WTC11 (cell line): ENCODE results near the gene TBCCD1.

Experiments used
- CREM ChIP-seq: sonication (generic); formaldehyde crosslinking; IDR thresholded peaks from 2 replicates; pipeline ENCODE4 v1.8.1; 2022; ENCODE audit warnings: mild to moderate bottlenecking, missing genetic modification reagents, moderate library complexity
- ETV6 ChIP-seq: sonication (generic); formaldehyde crosslinking; IDR thresholded peaks from 2 replicates; pipeline ENCODE4 v1.8.1; 2022; ENCODE audit warnings: mild to moderate bottlenecking, missing genetic modification reagents
- GABPB1 ChIP-seq: sonication (generic); formaldehyde crosslinking; IDR thresholded peaks from 2 replicates; pipeline ENCODE4 v1.8.1; 2023; ENCODE audit warnings: mild to moderate bottlenecking, missing genetic modification reagents
- JUN ChIP-seq: sonication (generic); formaldehyde crosslinking; IDR thresholded peaks from 2 replicates; pipeline ENCODE4 v1.8.0; 2023; ENCODE audit warnings: mild to moderate bottlenecking, missing genetic modification reagents
- ZBTB21 ChIP-seq: sonication (generic); formaldehyde crosslinking; IDR thresholded peaks from 2 replicates; pipeline ENCODE4 v1.8.1; 2023; ENCODE audit warnings: mild to moderate bottlenecking, missing genetic modification reagents, borderline replicate concordance
- ZNF138 ChIP-seq: sonication (generic); formaldehyde crosslinking; conservative IDR thresholded peaks from 2 replicates; pipeline ENCODE4 v1.8.1; 2022; ENCODE audit warnings: mild to moderate bottlenecking, moderate library complexity, missing genetic modification reagents
- TF ChIP-seq, protein P1 (sequence below): fragments of 200-600 bp; IDR thresholded peaks from 2 replicates; pipeline ENCODE4 v1.8.0; 2022; ENCODE audit warnings: antibody characterized with exemption
- TF ChIP-seq, protein P2 (sequence below): fragments of 250-450 bp; sonication (Bioruptor Pico); IDR thresholded peaks from 2 replicates; pipeline ENCODE4 v2.1.2; 2022; ENCODE audit warnings: mild to moderate bottlenecking, moderate library complexity
- TF ChIP-seq, protein P3 (sequence below): fragments of 250-450 bp; sonication (Bioruptor Pico); IDR thresholded peaks from 2 replicates; pipeline ENCODE4 v1.9.0; 2021; ENCODE audit warnings: mild to moderate bottlenecking
- TF ChIP-seq, protein P4 (sequence below): sonication (generic); formaldehyde crosslinking; IDR thresholded peaks from 2 replicates; pipeline ENCODE4 v1.8.1; 2022; ENCODE audit warnings: missing genetic modification reagents, borderline replicate concordance
- TF ChIP-seq, protein P5 (sequence below): sonication (generic); formaldehyde crosslinking; IDR thresholded peaks from 2 replicates; pipeline ENCODE4 v1.8.1; 2023; ENCODE audit warnings: mild to moderate bottlenecking, missing genetic modification reagents, borderline replicate concordance
- TF ChIP-seq, protein P6 (sequence below): sonication (generic); formaldehyde crosslinking; IDR thresholded peaks from 2 replicates; pipeline ENCODE4 v1.8.1; 2023; ENCODE audit warnings: mild to moderate bottlenecking, missing genetic modification reagents
- TF ChIP-seq, protein P7 (sequence below): sonication (generic); formaldehyde crosslinking; IDR thresholded peaks from 2 replicates; pipeline ENCODE4 v1.8.1; 2022; ENCODE audit warnings: low read depth, mild to moderate bottlenecking, moderate library complexity, missing genetic modification reagents, borderline replicate concordance
- TF ChIP-seq, protein P8 (sequence below): sonication (generic); formaldehyde crosslinking; IDR thresholded peaks from 2 replicates; pipeline ENCODE4 v1.8.0; 2022; ENCODE audit warnings: mild to moderate bottlenecking, missing genetic modification reagents

DNA sequence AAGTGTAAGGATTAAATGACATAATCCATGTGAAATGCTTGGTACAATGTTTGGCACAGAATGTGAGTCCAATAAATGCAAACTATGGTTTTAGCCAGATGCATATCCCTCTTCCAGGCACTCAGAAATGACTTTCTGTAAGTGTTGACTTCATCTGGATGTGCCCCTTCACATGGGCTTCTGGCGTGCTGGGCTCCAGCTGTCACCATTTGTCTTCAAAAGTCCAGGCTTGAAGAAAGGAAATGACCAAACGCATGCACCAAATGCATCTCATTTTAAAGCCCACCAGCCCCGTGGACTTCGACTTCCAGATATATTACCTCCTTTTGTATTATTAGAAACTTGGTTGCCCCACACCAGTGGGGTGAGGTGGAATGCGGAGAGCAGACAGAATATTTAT is 46.7 kb downstream of the TBCCD1 start:
- TF ChIP-seq, protein P1, sequence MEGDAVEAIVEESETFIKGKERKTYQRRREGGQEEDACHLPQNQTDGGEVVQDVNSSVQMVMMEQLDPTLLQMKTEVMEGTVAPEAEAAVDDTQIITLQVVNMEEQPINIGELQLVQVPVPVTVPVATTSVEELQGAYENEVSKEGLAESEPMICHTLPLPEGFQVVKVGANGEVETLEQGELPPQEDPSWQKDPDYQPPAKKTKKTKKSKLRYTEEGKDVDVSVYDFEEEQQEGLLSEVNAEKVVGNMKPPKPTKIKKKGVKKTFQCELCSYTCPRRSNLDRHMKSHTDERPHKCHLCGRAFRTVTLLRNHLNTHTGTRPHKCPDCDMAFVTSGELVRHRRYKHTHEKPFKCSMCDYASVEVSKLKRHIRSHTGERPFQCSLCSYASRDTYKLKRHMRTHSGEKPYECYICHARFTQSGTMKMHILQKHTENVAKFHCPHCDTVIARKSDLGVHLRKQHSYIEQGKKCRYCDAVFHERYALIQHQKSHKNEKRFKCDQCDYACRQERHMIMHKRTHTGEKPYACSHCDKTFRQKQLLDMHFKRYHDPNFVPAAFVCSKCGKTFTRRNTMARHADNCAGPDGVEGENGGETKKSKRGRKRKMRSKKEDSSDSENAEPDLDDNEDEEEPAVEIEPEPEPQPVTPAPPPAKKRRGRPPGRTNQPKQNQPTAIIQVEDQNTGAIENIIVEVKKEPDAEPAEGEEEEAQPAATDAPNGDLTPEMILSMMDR = no peak
- TF ChIP-seq, protein P2, sequence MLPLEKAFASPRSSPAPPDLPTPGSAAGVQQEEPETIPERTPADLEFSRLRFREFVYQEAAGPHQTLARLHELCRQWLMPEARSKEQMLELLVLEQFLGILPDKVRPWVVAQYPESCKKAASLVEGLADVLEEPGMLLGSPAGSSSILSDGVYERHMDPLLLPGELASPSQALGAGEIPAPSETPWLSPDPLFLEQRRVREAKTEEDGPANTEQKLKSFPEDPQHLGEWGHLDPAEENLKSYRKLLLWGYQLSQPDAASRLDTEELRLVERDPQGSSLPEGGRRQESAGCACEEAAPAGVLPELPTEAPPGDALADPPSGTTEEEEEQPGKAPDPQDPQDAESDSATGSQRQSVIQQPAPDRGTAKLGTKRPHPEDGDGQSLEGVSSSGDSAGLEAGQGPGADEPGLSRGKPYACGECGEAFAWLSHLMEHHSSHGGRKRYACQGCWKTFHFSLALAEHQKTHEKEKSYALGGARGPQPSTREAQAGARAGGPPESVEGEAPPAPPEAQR (CRISPR knock-in tag) = no peak
- TF ChIP-seq, protein P3, sequence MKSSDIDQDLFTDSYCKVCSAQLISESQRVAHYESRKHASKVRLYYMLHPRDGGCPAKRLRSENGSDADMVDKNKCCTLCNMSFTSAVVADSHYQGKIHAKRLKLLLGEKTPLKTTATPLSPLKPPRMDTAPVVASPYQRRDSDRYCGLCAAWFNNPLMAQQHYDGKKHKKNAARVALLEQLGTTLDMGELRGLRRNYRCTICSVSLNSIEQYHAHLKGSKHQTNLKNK (CRISPR knock-in tag) = no peak
- TF ChIP-seq, protein P4, sequence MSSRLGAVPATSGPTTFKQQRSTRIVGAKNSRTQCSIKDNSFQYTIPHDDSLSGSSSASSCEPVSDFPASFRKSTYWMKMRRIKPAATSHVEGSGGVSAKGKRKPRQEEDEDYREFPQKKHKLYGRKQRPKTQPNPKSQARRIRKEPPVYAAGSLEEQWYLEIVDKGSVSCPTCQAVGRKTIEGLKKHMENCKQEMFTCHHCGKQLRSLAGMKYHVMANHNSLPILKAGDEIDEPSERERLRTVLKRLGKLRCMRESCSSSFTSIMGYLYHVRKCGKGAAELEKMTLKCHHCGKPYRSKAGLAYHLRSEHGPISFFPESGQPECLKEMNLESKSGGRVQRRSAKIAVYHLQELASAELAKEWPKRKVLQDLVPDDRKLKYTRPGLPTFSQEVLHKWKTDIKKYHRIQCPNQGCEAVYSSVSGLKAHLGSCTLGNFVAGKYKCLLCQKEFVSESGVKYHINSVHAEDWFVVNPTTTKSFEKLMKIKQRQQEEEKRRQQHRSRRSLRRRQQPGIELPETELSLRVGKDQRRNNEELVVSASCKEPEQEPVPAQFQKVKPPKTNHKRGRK (CRISPR knock-in tag) = no peak
- TF ChIP-seq, protein P5, sequence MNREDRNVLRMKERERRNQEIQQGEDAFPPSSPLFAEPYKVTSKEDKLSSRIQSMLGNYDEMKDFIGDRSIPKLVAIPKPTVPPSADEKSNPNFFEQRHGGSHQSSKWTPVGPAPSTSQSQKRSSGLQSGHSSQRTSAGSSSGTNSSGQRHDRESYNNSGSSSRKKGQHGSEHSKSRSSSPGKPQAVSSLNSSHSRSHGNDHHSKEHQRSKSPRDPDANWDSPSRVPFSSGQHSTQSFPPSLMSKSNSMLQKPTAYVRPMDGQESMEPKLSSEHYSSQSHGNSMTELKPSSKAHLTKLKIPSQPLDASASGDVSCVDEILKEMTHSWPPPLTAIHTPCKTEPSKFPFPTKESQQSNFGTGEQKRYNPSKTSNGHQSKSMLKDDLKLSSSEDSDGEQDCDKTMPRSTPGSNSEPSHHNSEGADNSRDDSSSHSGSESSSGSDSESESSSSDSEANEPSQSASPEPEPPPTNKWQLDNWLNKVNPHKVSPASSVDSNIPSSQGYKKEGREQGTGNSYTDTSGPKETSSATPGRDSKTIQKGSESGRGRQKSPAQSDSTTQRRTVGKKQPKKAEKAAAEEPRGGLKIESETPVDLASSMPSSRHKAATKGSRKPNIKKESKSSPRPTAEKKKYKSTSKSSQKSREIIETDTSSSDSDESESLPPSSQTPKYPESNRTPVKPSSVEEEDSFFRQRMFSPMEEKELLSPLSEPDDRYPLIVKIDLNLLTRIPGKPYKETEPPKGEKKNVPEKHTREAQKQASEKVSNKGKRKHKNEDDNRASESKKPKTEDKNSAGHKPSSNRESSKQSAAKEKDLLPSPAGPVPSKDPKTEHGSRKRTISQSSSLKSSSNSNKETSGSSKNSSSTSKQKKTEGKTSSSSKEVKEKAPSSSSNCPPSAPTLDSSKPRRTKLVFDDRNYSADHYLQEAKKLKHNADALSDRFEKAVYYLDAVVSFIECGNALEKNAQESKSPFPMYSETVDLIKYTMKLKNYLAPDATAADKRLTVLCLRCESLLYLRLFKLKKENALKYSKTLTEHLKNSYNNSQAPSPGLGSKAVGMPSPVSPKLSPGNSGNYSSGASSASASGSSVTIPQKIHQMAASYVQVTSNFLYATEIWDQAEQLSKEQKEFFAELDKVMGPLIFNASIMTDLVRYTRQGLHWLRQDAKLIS = no peak
- TF ChIP-seq, protein P6, sequence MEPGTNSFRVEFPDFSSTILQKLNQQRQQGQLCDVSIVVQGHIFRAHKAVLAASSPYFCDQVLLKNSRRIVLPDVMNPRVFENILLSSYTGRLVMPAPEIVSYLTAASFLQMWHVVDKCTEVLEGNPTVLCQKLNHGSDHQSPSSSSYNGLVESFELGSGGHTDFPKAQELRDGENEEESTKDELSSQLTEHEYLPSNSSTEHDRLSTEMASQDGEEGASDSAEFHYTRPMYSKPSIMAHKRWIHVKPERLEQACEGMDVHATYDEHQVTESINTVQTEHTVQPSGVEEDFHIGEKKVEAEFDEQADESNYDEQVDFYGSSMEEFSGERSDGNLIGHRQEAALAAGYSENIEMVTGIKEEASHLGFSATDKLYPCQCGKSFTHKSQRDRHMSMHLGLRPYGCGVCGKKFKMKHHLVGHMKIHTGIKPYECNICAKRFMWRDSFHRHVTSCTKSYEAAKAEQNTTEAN (CRISPR knock-in tag) = no peak
- TF ChIP-seq ZNF138 (CRISPR knock-in tag) = no peak
- TF ChIP-seq, protein P7, sequence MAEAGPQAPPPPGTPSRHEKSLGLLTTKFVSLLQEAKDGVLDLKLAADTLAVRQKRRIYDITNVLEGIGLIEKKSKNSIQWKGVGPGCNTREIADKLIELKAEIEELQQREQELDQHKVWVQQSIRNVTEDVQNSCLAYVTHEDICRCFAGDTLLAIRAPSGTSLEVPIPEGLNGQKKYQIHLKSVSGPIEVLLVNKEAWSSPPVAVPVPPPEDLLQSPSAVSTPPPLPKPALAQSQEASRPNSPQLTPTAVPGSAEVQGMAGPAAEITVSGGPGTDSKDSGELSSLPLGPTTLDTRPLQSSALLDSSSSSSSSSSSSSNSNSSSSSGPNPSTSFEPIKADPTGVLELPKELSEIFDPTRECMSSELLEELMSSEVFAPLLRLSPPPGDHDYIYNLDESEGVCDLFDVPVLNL (CRISPR knock-in tag) = no peak
- TF ChIP-seq ZBTB21 = no peak
- no peak for TF ChIP-seq JUN
- TF ChIP-seq CREM (CRISPR knock-in tag) = no peak
- no peak for TF ChIP-seq GABPB1 (CRISPR knock-in tag)
- TF ChIP-seq ETV6 (CRISPR knock-in tag) = no peak
- TF ChIP-seq, protein P8, sequence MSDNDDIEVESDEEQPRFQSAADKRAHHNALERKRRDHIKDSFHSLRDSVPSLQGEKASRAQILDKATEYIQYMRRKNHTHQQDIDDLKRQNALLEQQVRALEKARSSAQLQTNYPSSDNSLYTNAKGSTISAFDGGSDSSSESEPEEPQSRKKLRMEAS (CRISPR knock-in tag) = no peak
